HepG2 (cell line): Measurements from ENCODE around the gene CDC123. TPM values are rescaled to one million over a fixed set of nuclear protein-coding genes. Genes with fewer than 3 reads are reported as not detected.

Experiments used
- ATAC-seq: fragments of 200-7000 bp; cut with Tn5 transposase; 3 replicates; pipeline ENCODE4 v1.9.1; 2020; ENCODE audit warnings: mild to moderate bottlenecking, moderate library complexity
- BruUV-seq: library from RNA; stranded (reverse); fragments of 400-500 nt; replicated peaks from 2 replicates; lab custom pipeline; 2021; lab: Mats Ljungman, UMichigan
- CTCF ChIA-PET: fragments of 300-600 bp; formaldehyde crosslinking; extraction: SDS; loops from one replicate; lab custom pipeline; 2021; ENCODE audit warnings: low total read pairs, inconsistent platforms, low intra/inter-chr PET ratio; lab: Yijun Ruan, JAX
- POLR2A ChIA-PET: fragments of 350-600 bp; sonication (Branson Sonifier 250); formaldehyde crosslinking; loops from one replicate; lab custom pipeline; 2020; ENCODE audit warnings: antibody characterized with exemption, inconsistent platforms; lab: Yijun Ruan, JAX
- DNase-seq: peaks from one replicate; pipeline ENCODE4 v3.0.0-alpha.2; 2015; ENCODE audit warnings: low spot score
- FAIRE-seq: peaks from 3 replicates; lab custom pipeline; 2011; peaks lifted over from hg19 to GRCh38; lab: Jason Lieb, UNC
- H2AFZ ChIP-seq: one replicate; pipeline ENCODE4 v1.6.1; 2011; ENCODE audit warnings: low read length, inconsistent platforms
- H3K27ac ChIP-seq: fragments of 300-600 bp; 3 replicates; pipeline ENCODE4 v1.8.0; 2011; ENCODE audit warnings: mixed run types, mild to moderate bottlenecking, mixed read lengths, low read length, inconsistent platforms; ENCODE audit not compliant: insufficient read depth; ENCODE audit errors: extremely low read length
- H3K27me3 ChIP-seq, 2 experiments: fragments of 200-600 bp in 1 of 2; 2 replicates in 1 of 2; 3 replicates in 1 of 2; pipeline versions ENCODE4 v1.6.0 to v1.8.0; 2011; ENCODE audit warnings: low read length in 2 of 2, mild to moderate bottlenecking in 2 of 2, moderate library complexity in 2 of 2, inconsistent platforms in 1 of 2; ENCODE audit not compliant: insufficient read depth in 2 of 2, control insufficient read depth in 1 of 2
- H3K36me3 ChIP-seq, 2 experiments: fragments of 200-600 bp in 1 of 2; replicated peaks in 1 of 2; 2 replicates in 1 of 2; 3 replicates in 1 of 2; pipeline versions ENCODE4 v1.5.1 to v1.8.0; 2011; ENCODE audit warnings: low read length in 2 of 2, inconsistent platforms in 1 of 2; ENCODE audit not compliant: insufficient read depth in 2 of 2, control insufficient read depth in 1 of 2
- H3K4me1 ChIP-seq: 2 replicates; pipeline ENCODE4 v1.5.1; 2012; ENCODE audit warnings: low read length, inconsistent platforms; ENCODE audit not compliant: insufficient read depth
- H3K4me2 ChIP-seq: 2 replicates; pipeline ENCODE4 v1.6.0; 2011; ENCODE audit warnings: low read depth, low read length, inconsistent platforms
- H3K4me3 ChIP-seq, 3 experiments: fragments of 200-600 bp in 1 of 3; sonication (generic), shearing (Covaris generic) in 1 of 3; replicated peaks in 1 of 3; 2 replicates each; pipeline ENCODE4 v1.5.1; 2011 to 2016; ENCODE audit warnings: low read length in 3 of 3, inconsistent platforms in 2 of 3, low read depth in 2 of 3, mild to moderate bottlenecking in 2 of 3, control low read depth in 1 of 3, mixed read lengths in 1 of 3; ENCODE audit not compliant: insufficient read depth in 1 of 3
- H3K79me2 ChIP-seq: one replicate; pipeline ENCODE4 v1.6.1; 2011; ENCODE audit warnings: low read length, inconsistent platforms; ENCODE audit not compliant: insufficient read depth
- H3K9ac ChIP-seq: 2 replicates; pipeline ENCODE4 v1.6.0; 2011; ENCODE audit warnings: mild to moderate bottlenecking, low read depth, low read length, inconsistent platforms; ENCODE audit not compliant: insufficient read depth
- H3K9me3 ChIP-seq: 2 replicates; pipeline ENCODE4 v1.5.1; 2012; ENCODE audit warnings: mild to moderate bottlenecking, low read length
- H4K20me1 ChIP-seq: 2 replicates; pipeline ENCODE4 v1.6.0; 2011; ENCODE audit warnings: inconsistent platforms, mild to moderate bottlenecking, low read length, moderate library complexity; ENCODE audit not compliant: insufficient read depth
- ATF7 ChIP-seq, 2 experiments: fragments of 450-650 bp in 1 of 2; sonication (generic) in 1 of 2; formaldehyde crosslinking in 1 of 2; IDR thresholded peaks; 2 replicates each; pipeline versions ENCODE4 v1.4.0 to v1.6.1; 2016 to 2020; ENCODE audit warnings: antibody characterized with exemption in 1 of 2, mild to moderate bottlenecking in 1 of 2, missing genetic modification reagents in 1 of 2
- BORCS8-MEF2B ChIP-seq: sonication (generic); formaldehyde crosslinking; IDR thresholded peaks from 2 replicates; pipeline ENCODE4 v1.8.0; 2022; ENCODE audit warnings: mild to moderate bottlenecking, missing genetic modification reagents
- EEA1 ChIP-seq: sonication (generic); formaldehyde crosslinking; IDR thresholded peaks from 2 replicates; pipeline ENCODE4 v1.5.1; 2020; ENCODE audit warnings: mild to moderate bottlenecking, missing genetic modification reagents, borderline replicate concordance
- FOXA3 ChIP-seq: IDR thresholded peaks from 2 replicates; pipeline ENCODE4 v1.6.1; 2016; ENCODE audit warnings: missing genetic modification reagents, missing compliant biosample characterization
- FOXK1 ChIP-seq: sonication (generic); formaldehyde crosslinking; IDR thresholded peaks from 2 replicates; pipeline ENCODE4 v1.4.0; 2020; ENCODE audit warnings: low read depth, missing genetic modification reagents, borderline replicate concordance
- KDM2A ChIP-seq: sonication (generic); formaldehyde crosslinking; IDR thresholded peaks from 2 replicates; pipeline ENCODE4 v1.4.0; 2020; ENCODE audit warnings: low read depth, missing genetic modification reagents, borderline replicate concordance
- KDM4B ChIP-seq: sonication (generic); formaldehyde crosslinking; IDR thresholded peaks from 2 replicates; pipeline ENCODE4 v1.4.0; 2020; ENCODE audit warnings: missing genetic modification reagents
- MATR3 ChIP-seq: sonication (generic); formaldehyde crosslinking; IDR thresholded peaks from 2 replicates; pipeline ENCODE4 v1.4.0; 2020; ENCODE audit warnings: missing genetic modification reagents
- NCOA2 ChIP-seq: sonication (generic); formaldehyde crosslinking; IDR thresholded peaks from 2 replicates; pipeline ENCODE4 v1.8.0; 2022; ENCODE audit warnings: inconsistent platforms
- SIX4 ChIP-seq: sonication (generic); formaldehyde crosslinking; IDR thresholded peaks from 2 replicates; pipeline ENCODE4 v1.4.0; 2020; ENCODE audit warnings: missing genetic modification reagents
- ZBTB2 ChIP-seq: sonication (generic); formaldehyde crosslinking; IDR thresholded peaks from 2 replicates; pipeline ENCODE4 v1.8.0; 2022; ENCODE audit warnings: low read depth, missing genetic modification reagents
- ZC3H4 ChIP-seq: sonication (generic); formaldehyde crosslinking; IDR thresholded peaks from 2 replicates; pipeline ENCODE4 v1.4.0; 2020; ENCODE audit warnings: missing genetic modification reagents, borderline replicate concordance
- ZFP37 ChIP-seq: sonication (generic); formaldehyde crosslinking; IDR thresholded peaks from 2 replicates; pipeline ENCODE4 v1.4.0; 2020; ENCODE audit warnings: missing genetic modification reagents, borderline replicate concordance
- ZNF12 ChIP-seq: sonication (generic); formaldehyde crosslinking; IDR thresholded peaks from 2 replicates; pipeline ENCODE4 v1.5.0; 2020; ENCODE audit warnings: missing genetic modification reagents
- WGBS: methylation state at CpG from one replicate; pipeline ENCODE4 v1.1.6; 2017; ENCODE audit warnings: low lambda C conversion rate; 5-methylcytosine and 5-hydroxymethylcytosine counted together
- in situ Hi-C: cut with HindIII; loops from 2 replicates; pipeline ENCODE4 v1.10.0; 2017; ENCODE audit warnings: low pct_unique_long_range_greater_than_20kb; ENCODE audit not compliant: extremely low pct_ligation_motif_present
- intact Hi-C: fragments of 100-400 bp; cut with micrococcal nuclease; formaldehyde crosslinking; loops from one replicate; pipeline ENCODE4 v1.10.0; 2022; ENCODE audit not compliant: unreplicated experiment
- polyA plus RNA-seq, 8 experiments: library from polyadenylated mRNA; depleted of rRNA in 3 of 8; stranded (reverse) in 7 of 8; unstranded in 1 of 8; fragments of >200 nt; fragmentation: Illumina TruSeq in 4 of 8; extraction: Trizol in 4 of 8; gene quantifications; 2 replicates each; pipeline versions ENCODE4 v1.2.1 to v1.2.3, GENCODE V29; 2011 to 2016; ENCODE audit warnings: low read depth in 4 of 8, missing spikeins in 1 of 8, mixed read lengths in 1 of 8; ENCODE audit not compliant: insufficient read depth in 1 of 8
- total RNA-seq, 5 experiments: library from RNA; depleted of rRNA; stranded (reverse); fragments of >200 nt; fragmentation: Illumina TruSeq; extraction: Trizol; gene quantifications; 2 replicates each; pipeline ENCODE4 v1.2.3, GENCODE V29; 2016; ENCODE audit warnings: low read depth in 1 of 5
- TF ChIP-seq, protein P1 (sequence below): sonication (generic); formaldehyde crosslinking; IDR thresholded peaks from 2 replicates; pipeline ENCODE4 v1.5.1; 2020; ENCODE audit warnings: mild to moderate bottlenecking, missing genetic modification reagents, borderline replicate concordance
- TF ChIP-seq, protein P2 (sequence below): sonication (generic); formaldehyde crosslinking; conservative IDR thresholded peaks from 2 replicates; pipeline ENCODE4 v1.4.0; 2020; ENCODE audit warnings: missing genetic modification reagents

CDC123 gene
- total and polyA plus RNA-seq, 2 of the 13 experiments (the other 11 are each of a cell fraction or from before 2014, with no cell fraction given), result 63.3 to 153 TPM

- DNase-seq (no peak), ATAC-seq (no peak), FAIRE-seq (no peak)
- in situ Hi-C loops (no loop called here), intact Hi-C loops (no loop called here)
- Histone ChIP-seq H3K9me3 (no peaks in the 10 kb centered on the region), H3K27me3 (no peaks in the 10 kb centered on the region), H3K79me2 (no peaks in the 10 kb centered on the region), H3K4me1 (0 out of 2 replicates have a peak, but pooled peaks cover under 1% of the 10 kb centered on the region), H3K27ac (no peak overlapping the region), H3K4me2 (no peak overlapping the region), H3K4me3 (no peak overlapping the region), H4K20me1 (peaks cover 6% of the 10 kb centered on the region), H3K36me3 (peaks cover 13 to 68% of the 10 kb centered on the region in 2 experiments), H3K9ac (no peak overlapping the region), H2AFZ (no peak overlapping the region)
- ChIA-PET POLR2A (no interaction called here), CTCF (no interaction called here)
- WGBS, result 97% methylated on average over 8 of the region's 8 CpGs
- no TSS peak for BruUV-seq
- TF ChIP-seq KDM2A (no peak), FOXA3 (CRISPR knock-in tag) (no peak), ZBTB2 (CRISPR knock-in tag) (no peak), MATR3 (CRISPR knock-in tag) (no peak), SIX4 (CRISPR knock-in tag) (no peak), KDM4B (CRISPR knock-in tag) (no peak), FOXK1 (CRISPR knock-in tag) (no peak), ZNF12 (CRISPR knock-in tag) (no peak), ZC3H4 (CRISPR knock-in tag) (no peak), NCOA2 (CRISPR knock-in tag) (no peak), ATF7 (IDR thresholded peaks at IDR 0.05) (no peak), ATF7 (CRISPR knock-in tag; IDR thresholded peaks at IDR 0.05) (no peak), BORCS8-MEF2B (no peak), ZFP37 (CRISPR knock-in tag) (no peak), EEA1 (CRISPR knock-in tag) (no peak)
- TF ChIP-seq, protein P1, sequence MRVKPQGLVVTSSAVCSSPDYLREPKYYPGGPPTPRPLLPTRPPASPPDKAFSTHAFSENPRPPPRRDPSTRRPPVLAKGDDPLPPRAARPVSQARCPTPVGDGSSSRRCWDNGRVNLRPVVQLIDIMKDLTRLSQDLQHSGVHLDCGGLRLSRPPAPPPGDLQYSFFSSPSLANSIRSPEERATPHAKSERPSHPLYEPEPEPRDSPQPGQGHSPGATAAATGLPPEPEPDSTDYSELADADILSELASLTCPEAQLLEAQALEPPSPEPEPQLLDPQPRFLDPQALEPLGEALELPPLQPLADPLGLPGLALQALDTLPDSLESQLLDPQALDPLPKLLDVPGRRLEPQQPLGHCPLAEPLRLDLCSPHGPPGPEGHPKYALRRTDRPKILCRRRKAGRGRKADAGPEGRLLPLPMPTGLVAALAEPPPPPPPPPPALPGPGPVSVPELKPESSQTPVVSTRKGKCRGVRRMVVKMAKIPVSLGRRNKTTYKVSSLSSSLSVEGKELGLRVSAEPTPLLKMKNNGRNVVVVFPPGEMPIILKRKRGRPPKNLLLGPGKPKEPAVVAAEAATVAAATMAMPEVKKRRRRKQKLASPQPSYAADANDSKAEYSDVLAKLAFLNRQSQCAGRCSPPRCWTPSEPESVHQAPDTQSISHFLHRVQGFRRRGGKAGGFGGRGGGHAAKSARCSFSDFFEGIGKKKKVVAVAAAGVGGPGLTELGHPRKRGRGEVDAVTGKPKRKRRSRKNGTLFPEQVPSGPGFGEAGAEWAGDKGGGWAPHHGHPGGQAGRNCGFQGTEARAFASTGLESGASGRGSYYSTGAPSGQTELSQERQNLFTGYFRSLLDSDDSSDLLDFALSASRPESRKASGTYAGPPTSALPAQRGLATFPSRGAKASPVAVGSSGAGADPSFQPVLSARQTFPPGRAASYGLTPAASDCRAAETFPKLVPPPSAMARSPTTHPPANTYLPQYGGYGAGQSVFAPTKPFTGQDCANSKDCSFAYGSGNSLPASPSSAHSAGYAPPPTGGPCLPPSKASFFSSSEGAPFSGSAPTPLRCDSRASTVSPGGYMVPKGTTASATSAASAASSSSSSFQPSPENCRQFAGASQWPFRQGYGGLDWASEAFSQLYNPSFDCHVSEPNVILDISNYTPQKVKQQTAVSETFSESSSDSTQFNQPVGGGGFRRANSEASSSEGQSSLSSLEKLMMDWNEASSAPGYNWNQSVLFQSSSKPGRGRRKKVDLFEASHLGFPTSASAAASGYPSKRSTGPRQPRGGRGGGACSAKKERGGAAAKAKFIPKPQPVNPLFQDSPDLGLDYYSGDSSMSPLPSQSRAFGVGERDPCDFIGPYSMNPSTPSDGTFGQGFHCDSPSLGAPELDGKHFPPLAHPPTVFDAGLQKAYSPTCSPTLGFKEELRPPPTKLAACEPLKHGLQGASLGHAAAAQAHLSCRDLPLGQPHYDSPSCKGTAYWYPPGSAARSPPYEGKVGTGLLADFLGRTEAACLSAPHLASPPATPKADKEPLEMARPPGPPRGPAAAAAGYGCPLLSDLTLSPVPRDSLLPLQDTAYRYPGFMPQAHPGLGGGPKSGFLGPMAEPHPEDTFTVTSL (CRISPR knock-in tag), result no peak
- TF ChIP-seq, protein P2, sequence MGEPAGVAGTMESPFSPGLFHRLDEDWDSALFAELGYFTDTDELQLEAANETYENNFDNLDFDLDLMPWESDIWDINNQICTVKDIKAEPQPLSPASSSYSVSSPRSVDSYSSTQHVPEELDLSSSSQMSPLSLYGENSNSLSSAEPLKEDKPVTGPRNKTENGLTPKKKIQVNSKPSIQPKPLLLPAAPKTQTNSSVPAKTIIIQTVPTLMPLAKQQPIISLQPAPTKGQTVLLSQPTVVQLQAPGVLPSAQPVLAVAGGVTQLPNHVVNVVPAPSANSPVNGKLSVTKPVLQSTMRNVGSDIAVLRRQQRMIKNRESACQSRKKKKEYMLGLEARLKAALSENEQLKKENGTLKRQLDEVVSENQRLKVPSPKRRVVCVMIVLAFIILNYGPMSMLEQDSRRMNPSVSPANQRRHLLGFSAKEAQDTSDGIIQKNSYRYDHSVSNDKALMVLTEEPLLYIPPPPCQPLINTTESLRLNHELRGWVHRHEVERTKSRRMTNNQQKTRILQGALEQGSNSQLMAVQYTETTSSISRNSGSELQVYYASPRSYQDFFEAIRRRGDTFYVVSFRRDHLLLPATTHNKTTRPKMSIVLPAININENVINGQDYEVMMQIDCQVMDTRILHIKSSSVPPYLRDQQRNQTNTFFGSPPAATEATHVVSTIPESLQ, result no peak
These were observed 23.0 kb downstream of the CDC123 start for GRCh38 chr10:12218991-12219390.
